Measurements from ENCODE around the gene ZFP2.

The ZFP2 gene

GRCh38 chr5:178981381-178981780 lies 85.7 kb downstream of the ZFP2 start:
- DNase-seq (ENCODE audit: low read depth in 2 of 2): no peak
